ENCODE data around the gene YIPF2.

DNA sequence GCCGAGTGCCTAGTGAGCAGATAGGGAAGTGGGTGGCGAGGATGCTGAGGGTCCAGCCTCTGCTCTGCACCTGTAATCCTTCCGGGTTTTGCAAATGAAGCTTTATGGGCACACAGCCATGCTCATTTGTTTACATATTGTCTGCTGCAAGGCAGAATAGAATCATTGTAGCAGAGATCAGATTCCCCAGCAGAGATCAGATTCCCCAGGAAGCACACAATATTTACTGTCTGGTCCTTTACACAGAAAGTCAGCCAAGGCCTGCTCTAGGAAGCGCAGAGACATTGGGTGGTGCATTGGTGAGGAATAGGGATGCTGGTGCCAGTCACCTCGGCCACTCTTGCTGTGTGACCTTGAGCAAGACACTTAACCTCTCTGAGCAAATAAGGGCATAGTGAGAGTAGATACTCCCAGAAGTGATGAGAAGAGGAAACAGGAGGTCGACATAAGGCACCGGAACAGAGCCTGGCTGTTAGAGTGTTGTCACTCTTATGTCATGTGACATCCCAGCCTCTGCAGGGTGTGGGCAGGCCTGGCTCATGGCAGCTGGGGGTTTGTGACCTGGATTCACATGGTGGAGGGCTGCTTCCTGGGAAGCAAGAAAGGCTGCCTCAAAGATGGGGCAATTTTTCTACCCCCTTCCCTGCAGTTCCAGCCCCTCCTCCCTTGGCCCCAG, 31.4 kb downstream of the YIPF2 start:
- TF ChIP-seq, protein P1, sequence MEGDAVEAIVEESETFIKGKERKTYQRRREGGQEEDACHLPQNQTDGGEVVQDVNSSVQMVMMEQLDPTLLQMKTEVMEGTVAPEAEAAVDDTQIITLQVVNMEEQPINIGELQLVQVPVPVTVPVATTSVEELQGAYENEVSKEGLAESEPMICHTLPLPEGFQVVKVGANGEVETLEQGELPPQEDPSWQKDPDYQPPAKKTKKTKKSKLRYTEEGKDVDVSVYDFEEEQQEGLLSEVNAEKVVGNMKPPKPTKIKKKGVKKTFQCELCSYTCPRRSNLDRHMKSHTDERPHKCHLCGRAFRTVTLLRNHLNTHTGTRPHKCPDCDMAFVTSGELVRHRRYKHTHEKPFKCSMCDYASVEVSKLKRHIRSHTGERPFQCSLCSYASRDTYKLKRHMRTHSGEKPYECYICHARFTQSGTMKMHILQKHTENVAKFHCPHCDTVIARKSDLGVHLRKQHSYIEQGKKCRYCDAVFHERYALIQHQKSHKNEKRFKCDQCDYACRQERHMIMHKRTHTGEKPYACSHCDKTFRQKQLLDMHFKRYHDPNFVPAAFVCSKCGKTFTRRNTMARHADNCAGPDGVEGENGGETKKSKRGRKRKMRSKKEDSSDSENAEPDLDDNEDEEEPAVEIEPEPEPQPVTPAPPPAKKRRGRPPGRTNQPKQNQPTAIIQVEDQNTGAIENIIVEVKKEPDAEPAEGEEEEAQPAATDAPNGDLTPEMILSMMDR (IDR thresholded peaks at IDR 0.05 in 4 of 5, conservative IDR thresholded peaks at IDR 0.05 in 1 of 5), result no peak
- TF ChIP-seq POLR2A (IDR thresholded peaks at IDR 0.05), result no peak
